ENCODE data around the gene NAXE. TPM values are rescaled to one million over a fixed set of nuclear protein-coding genes. Genes with fewer than 3 reads are reported as not detected.

The NAXE gene
- total RNA-seq, 1 experiment from 2014 or later = 96.6 TPM

DNA sequence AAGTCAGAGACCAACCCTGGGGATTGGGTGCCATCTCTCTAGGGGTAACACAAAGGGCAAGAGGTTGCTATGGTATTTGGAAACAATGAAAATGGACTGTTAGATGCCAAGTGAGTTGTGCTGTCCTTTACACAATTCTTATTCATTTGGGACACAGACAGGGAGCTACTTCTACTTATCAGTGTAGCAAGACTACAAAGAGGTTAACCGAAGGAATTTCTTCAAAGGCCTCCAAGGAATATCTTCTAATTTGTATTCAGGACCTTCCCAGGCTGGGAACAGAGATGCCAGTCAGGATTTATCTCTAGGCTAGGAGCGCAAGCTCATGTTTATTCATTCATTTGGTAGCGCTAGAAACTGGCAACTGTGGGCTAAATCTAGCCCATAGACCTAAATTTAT is 2.6 kb downstream of the NAXE start:
- H2AK5ac ChIP-seq (ENCODE audit: insufficient read length, low read length) = no peak overlapping the region
- H3K23me2 ChIP-seq (ENCODE audit: insufficient read length, low read depth, low read length, poor library complexity, severe bottlenecking) = peaks cover 3% of the 10 kb centered on the region
- no peak overlapping the region for H3K9ac ChIP-seq (ENCODE audit: extremely low read depth, insufficient read length, low read length)
- no CpG with 5 or more reads among the region's 3 CpGs for WGBS (ENCODE audit: extremely low coverage, insufficient read length, low lambda C conversion rate)
- H3K27ac ChIP-seq (ENCODE audit: insufficient read length, low read depth, low read length) = no peak overlapping the region
- no peak overlapping the region for H2AFZ ChIP-seq (ENCODE audit: low read length)
- H2BK20ac ChIP-seq (ENCODE audit: low read depth, low read length, poor library complexity, severe bottlenecking) = no peak overlapping the region
- Mint-ChIP-seq H3K36me3 (ENCODE audit: insufficient read depth in 1 of 3, low read depth in 3 of 3) (peaks cover 32 to 69% (median 56%) of the 10 kb centered on the region in 3 experiments; a peak in 6 of 7 replicates), H3K27ac (no peak overlapping the region), H3K9me3 (no peaks in the 10 kb centered on the region), H3K27me3 (ENCODE audit: low read depth) (no peaks in the 10 kb centered on the region), H3K4me3 (no peak overlapping the region), H3K4me1 (peaks cover 16 to 17% of the 10 kb centered on the region in 2 experiments)
- H3K4me2 ChIP-seq (ENCODE audit: insufficient read depth, insufficient read length, low read length) = no peak overlapping the region
- H3K56ac ChIP-seq (ENCODE audit: insufficient read length, low read depth, low read length) = no peak overlapping the region
- no peak overlapping the region for H2BK120ac ChIP-seq (ENCODE audit: low read depth, low read length, poor library complexity, severe bottlenecking)
- no peak overlapping the region for H2BK12ac ChIP-seq (ENCODE audit: insufficient read length, low read depth, low read length)
- no peak overlapping the region for H3K18ac ChIP-seq (ENCODE audit: insufficient read length, low read depth, low read length)
- no peaks in the 10 kb centered on the region for H3K79me2 ChIP-seq (ENCODE audit: insufficient read depth, low read length)
- no peak overlapping the region for H4K5ac ChIP-seq (ENCODE audit: insufficient read length, low read depth, low read length)
- H3K4me1 ChIP-seq (ENCODE audit: insufficient read depth, low read length) = no peaks in the 10 kb centered on the region
- H3K14ac ChIP-seq (ENCODE audit: insufficient read depth, low read length) = no peak overlapping the region
- no peak overlapping the region for H3K23ac ChIP-seq (ENCODE audit: insufficient read length, low read depth, low read length)
- H3K27me3 ChIP-seq (ENCODE audit: insufficient read depth, low read length) = no peaks in the 10 kb centered on the region
- no peak overlapping the region for H2BK5ac ChIP-seq (ENCODE audit: insufficient read length, low read length)
- no peaks in the 10 kb centered on the region for H3K9me3 ChIP-seq (ENCODE audit: control insufficient read depth, low read depth, low read length)
- DNase-seq = no peak
- H2BK15ac ChIP-seq (ENCODE audit: low read depth, low read length) = no peak overlapping the region
- no peak overlapping the region for H3T11ph ChIP-seq (ENCODE audit: low read length)
- peaks cover 2% of the 10 kb centered on the region for H4K20me1 ChIP-seq (ENCODE audit: control insufficient read depth, insufficient read depth, insufficient read length)
- H4K8ac ChIP-seq (replicated peaks; ENCODE audit: insufficient read length, low read depth, low read length) = no peak overlapping the region
- TF ChIP-seq, protein P1, sequence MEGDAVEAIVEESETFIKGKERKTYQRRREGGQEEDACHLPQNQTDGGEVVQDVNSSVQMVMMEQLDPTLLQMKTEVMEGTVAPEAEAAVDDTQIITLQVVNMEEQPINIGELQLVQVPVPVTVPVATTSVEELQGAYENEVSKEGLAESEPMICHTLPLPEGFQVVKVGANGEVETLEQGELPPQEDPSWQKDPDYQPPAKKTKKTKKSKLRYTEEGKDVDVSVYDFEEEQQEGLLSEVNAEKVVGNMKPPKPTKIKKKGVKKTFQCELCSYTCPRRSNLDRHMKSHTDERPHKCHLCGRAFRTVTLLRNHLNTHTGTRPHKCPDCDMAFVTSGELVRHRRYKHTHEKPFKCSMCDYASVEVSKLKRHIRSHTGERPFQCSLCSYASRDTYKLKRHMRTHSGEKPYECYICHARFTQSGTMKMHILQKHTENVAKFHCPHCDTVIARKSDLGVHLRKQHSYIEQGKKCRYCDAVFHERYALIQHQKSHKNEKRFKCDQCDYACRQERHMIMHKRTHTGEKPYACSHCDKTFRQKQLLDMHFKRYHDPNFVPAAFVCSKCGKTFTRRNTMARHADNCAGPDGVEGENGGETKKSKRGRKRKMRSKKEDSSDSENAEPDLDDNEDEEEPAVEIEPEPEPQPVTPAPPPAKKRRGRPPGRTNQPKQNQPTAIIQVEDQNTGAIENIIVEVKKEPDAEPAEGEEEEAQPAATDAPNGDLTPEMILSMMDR (conservative IDR thresholded peaks at IDR 0.05) = no peak
- H3K79me1 ChIP-seq (ENCODE audit: insufficient read depth, low read depth, low read length, poor library complexity, severe bottlenecking) = no peaks in the 10 kb centered on the region
- no peak overlapping the region for H3K4ac ChIP-seq (ENCODE audit: low read depth, low read length)
- H4K91ac ChIP-seq (ENCODE audit: insufficient read length, low read depth, low read length) = no peak overlapping the region

Data from H9 (cell line).